Left ventricle myocardium inferior (tissue), 1 donor: ENCODE results near the gene SNX27. TPM values are rescaled to one million over a fixed set of nuclear protein-coding genes. Genes with fewer than 3 reads are reported as not detected.
"Not testable (repeated sequence)": the region's sequence is repeated elsewhere in the genome, so short reads cannot be mapped to it uniquely, and the experiment has no call there.

Experiments
- DNase-seq: peaks from one replicate; pipeline ENCODE4 v3.0.0-alpha.2; 2020
- H3K27ac ChIP-seq: fragments of 200-600 bp; replicated peaks from 2 replicates; pipeline ENCODE4 v1.8.0; 2021
- H3K27me3 ChIP-seq: fragments of 200-600 bp; 2 replicates; pipeline ENCODE4 v1.8.0; 2021; ENCODE audit warnings: low read depth
- H3K36me3 ChIP-seq: fragments of 200-600 bp; 2 replicates; pipeline ENCODE4 v1.8.0; 2021
- H3K4me1 ChIP-seq: fragments of 200-600 bp; 2 replicates; pipeline ENCODE4 v1.8.0; 2021
- H3K4me3 ChIP-seq: fragments of 200-600 bp; 2 replicates; pipeline ENCODE4 v1.8.0; 2021; ENCODE audit warnings: mild to moderate bottlenecking, moderate library complexity
- H3K9me3 ChIP-seq: fragments of 200-600 bp; replicated peaks from 2 replicates; pipeline ENCODE4 v1.8.0; 2021
- intact Hi-C: fragments of 100-400 bp; cut with micrococcal nuclease; formaldehyde crosslinking; loops from one replicate; pipeline ENCODE4 v1.11.0; 2022
- total RNA-seq: library from RNA; stranded (reverse); fragmentation: NEBNext Ultra II Directional; extraction: Animal tissue kit (Norgen Biotek cat#: 25700); gene quantifications from one replicate; pipeline ENCODE4 v1.2.1, GENCODE V29; 2021
- TF ChIP-seq, protein P1 (sequence below): fragments of 200-600 bp; IDR thresholded peaks from 2 replicates; pipeline ENCODE4 v1.8.0; 2021; ENCODE audit warnings: antibody characterized with exemption, mild to moderate bottlenecking, borderline replicate concordance
- donor health status: DM: no; HTN: yes; CAD: no; lungs with severe emphysema.

Gene SNX27
- total RNA-seq, 1 donor from 2014 or later: 31.8 TPM

- Histone ChIP-seq H3K4me1 (peaks cover 11% of the 10 kb centered on the region), H3K36me3 (no peaks in the 10 kb centered on the region), H3K27ac (no peak overlapping the region), H3K9me3 (no peaks in the 10 kb centered on the region), H3K4me3 (no peak overlapping the region), H3K27me3 (peaks cover 35% of the 10 kb centered on the region)
- TF ChIP-seq, protein P1, sequence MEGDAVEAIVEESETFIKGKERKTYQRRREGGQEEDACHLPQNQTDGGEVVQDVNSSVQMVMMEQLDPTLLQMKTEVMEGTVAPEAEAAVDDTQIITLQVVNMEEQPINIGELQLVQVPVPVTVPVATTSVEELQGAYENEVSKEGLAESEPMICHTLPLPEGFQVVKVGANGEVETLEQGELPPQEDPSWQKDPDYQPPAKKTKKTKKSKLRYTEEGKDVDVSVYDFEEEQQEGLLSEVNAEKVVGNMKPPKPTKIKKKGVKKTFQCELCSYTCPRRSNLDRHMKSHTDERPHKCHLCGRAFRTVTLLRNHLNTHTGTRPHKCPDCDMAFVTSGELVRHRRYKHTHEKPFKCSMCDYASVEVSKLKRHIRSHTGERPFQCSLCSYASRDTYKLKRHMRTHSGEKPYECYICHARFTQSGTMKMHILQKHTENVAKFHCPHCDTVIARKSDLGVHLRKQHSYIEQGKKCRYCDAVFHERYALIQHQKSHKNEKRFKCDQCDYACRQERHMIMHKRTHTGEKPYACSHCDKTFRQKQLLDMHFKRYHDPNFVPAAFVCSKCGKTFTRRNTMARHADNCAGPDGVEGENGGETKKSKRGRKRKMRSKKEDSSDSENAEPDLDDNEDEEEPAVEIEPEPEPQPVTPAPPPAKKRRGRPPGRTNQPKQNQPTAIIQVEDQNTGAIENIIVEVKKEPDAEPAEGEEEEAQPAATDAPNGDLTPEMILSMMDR: no peak
- DNase-seq: no peak
- intact Hi-C loops: no loop called here
Observed at GRCh38 chr1:151729157-151729965, 117.5 kb downstream of the SNX27 start.

DNA sequence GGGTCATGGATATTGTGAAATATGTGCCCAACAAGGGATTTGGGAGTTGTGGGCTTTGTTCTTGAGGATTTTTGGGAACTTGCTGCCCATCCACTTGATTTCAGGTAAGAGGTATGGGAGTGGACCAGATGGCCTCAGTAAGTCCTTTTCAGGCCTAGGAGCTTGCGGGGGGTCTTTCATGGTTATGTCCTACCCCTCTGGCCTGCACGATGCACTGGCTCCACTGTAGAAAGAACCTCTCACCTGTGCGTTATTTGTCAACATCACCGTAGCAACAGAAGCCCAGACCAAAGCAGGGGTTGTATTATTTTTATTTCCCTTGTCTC is 118.1 kb downstream of the SNX27 start:
- TF ChIP-seq, protein P1: no peak
- Histone ChIP-seq H3K4me1 (peaks cover 13% of the 10 kb centered on the region), H3K9me3 (no peaks in the 10 kb centered on the region), H3K4me3 (no peak overlapping the region), H3K27me3 (peaks cover 29% of the 10 kb centered on the region), H3K27ac (no peak overlapping the region), H3K36me3 (no peaks in the 10 kb centered on the region)
- no peak for DNase-seq
- intact Hi-C loops: loop anchor here (10.0 kb wide), 1 partner anchor 195 kb away; no protein-coding TSS in a partner anchor

GRCh38 chr1:151733126-151733525 is 121.3 kb downstream of the SNX27 start:
- DNase-seq: no peak

DNA sequence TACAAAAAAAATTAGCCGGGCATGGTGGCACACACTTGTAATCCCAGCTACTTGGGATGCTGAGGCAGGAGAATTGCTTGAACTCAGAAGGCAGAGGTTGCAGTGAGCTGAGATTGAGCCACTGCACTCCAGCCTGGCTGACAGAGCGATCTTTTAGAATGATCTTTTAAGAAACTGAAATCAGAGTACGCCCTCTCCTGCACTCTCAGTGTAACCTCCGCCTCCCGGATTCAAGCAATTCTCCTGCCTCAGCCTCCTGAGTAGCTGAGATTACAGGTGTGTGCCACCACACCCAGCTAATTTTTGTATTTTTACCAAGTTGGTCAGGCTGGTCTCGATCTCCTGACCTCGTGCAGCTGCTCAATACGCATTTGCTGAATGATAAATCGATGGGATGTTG is 122.1 kb downstream of the SNX27 start:
- not testable (repeated sequence) for H3K27ac ChIP-seq, H3K4me3 ChIP-seq, H3K36me3 ChIP-seq, H3K27me3 ChIP-seq, H3K4me1 ChIP-seq, DNase-seq
- peaks cover 13% of the 10 kb centered on the region for H3K9me3 ChIP-seq
- intact Hi-C loops: loop anchor here (10.0 kb wide), 1 partner anchor 199 kb away; no protein-coding TSS in a partner anchor

More at GRCh38 chr1:151733126-151733525, 121.3 kb downstream of the SNX27 start:
- peaks cover under 1% of the 10 kb centered on the region for H3K27me3 ChIP-seq
- no peak overlapping the region for H3K27ac ChIP-seq
- peaks cover 9% of the 10 kb centered on the region for H3K4me1 ChIP-seq
- H3K9me3 ChIP-seq: peaks cover 13% of the 10 kb centered on the region
- H3K4me3 ChIP-seq: no peak overlapping the region
- H3K36me3 ChIP-seq: no peaks in the 10 kb centered on the region
- intact Hi-C loops: loop anchor here (10.0 kb wide), 1 partner anchor 198 kb away; no protein-coding TSS in a partner anchor
- TF ChIP-seq, protein P1: no peak

DNA sequence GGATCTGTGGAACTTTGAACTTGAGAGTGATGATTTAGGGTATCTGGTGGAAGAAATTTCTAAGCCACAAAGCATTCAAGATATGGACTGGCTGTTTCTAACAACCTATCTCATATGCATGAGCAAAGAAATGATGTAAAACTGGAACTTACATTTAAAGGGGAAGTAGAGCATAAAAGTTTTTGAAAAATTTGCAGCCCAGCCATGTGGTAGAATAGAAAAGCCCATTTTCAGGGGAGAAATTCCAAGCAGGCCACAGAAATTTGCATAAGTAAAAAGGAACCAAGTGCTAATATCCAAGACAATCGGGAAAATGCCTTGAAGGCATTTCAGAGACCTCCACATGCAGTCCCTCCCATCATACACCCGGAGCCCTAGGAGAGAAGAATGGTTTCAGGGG is 125.2 kb downstream of the SNX27 start:
- intact Hi-C loops: loop anchor here (10.0 kb wide), 1 partner anchor 202 kb away; no protein-coding TSS in a partner anchor
- DNase-seq: no peak
- peaks cover 13% of the 10 kb centered on the region for H3K9me3 ChIP-seq
- H3K4me1 ChIP-seq: peaks cover 3% of the 10 kb centered on the region
- no peak overlapping the region for H3K27ac ChIP-seq
- TF ChIP-seq, protein P1: no peak
- no peaks in the 10 kb centered on the region for H3K27me3 ChIP-seq
- no peaks in the 10 kb centered on the region for H3K36me3 ChIP-seq
- no peak overlapping the region for H3K4me3 ChIP-seq

DNA sequence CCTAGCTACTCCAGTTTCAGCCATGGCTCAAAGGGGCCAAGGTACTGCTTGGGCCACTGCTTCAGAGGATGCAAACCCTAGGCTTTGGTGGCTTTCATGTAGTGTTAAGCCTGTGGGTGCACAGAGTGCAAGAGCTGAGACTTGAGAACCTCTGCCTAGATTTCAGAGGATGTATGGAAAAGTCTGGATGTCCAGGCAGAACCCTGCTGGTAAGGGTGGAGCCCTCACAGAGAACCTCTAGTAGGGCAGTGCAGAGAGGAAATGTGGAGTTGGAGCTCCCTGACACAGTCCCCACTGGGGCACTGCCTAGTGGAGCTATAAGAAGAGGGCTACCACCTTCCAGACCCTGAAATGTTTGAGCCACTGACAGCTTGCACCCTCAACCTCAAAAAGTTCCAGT is 125.6 kb downstream of the SNX27 start:
- intact Hi-C loops: loop anchor here (10.0 kb wide), 1 partner anchor 203 kb away; no protein-coding TSS in a partner anchor
- peaks cover 13% of the 10 kb centered on the region for H3K9me3 ChIP-seq
- H3K27ac ChIP-seq: no peak overlapping the region
- no peaks in the 10 kb centered on the region for H3K27me3 ChIP-seq
- H3K4me3 ChIP-seq: no peak overlapping the region
- H3K36me3 ChIP-seq: no peaks in the 10 kb centered on the region
- TF ChIP-seq, protein P1: no peak
- no peak for DNase-seq
- peaks cover 3% of the 10 kb centered on the region for H3K4me1 ChIP-seq
